OCI-LY7 (cell line): ENCODE measurements around the gene CHN1. TPM values are rescaled to one million over a fixed set of nuclear protein-coding genes. Genes with fewer than 3 reads are reported as not detected.

Experiments used
- BruUV-seq: library from RNA; stranded (reverse); fragments of 400-500 nt; replicated peaks from 2 replicates; lab custom pipeline; 2021; lab: Mats Ljungman, UMichigan
- CTCF ChIA-PET: fragments of 300-600 bp; sonication (Branson Sonifier 250); formaldehyde crosslinking; loops from one replicate; lab custom pipeline; 2022; ENCODE audit warnings: antibody characterized with exemption; ENCODE audit not compliant: unreplicated experiment; lab: Charles Lee
- POLR2A ChIA-PET: fragments of 300-600 bp; sonication (Branson Sonifier 250); formaldehyde crosslinking; loops from one replicate; lab custom pipeline; 2022; ENCODE audit warnings: antibody characterized with exemption; lab: Charles Lee
- DNase-seq: peaks from one replicate; pipeline ENCODE4 v3.0.0-alpha.2; 2015; ENCODE audit warnings: low spot score
- H2AFZ ChIP-seq: fragments of 200-600 bp; sonication (generic), shearing (Covaris generic); 2 replicates; pipeline ENCODE4 v1.6.1; 2014; ENCODE audit warnings: mild to moderate bottlenecking, antibody characterized with exemption, low read length, moderate library complexity
- H3K27ac ChIP-seq: fragments of 200-600 bp; sonication (generic); 2 replicates; pipeline ENCODE4 v1.5.1; 2014; ENCODE audit warnings: mixed run types, low read depth, mild to moderate bottlenecking, moderate library complexity, low read length, inconsistent platforms; ENCODE audit not compliant: poor library complexity, severe bottlenecking
- H3K36me3 ChIP-seq: fragments of 200-600 bp; sonication (generic); 2 replicates; pipeline ENCODE4 v1.6.1; 2014; ENCODE audit warnings: mild to moderate bottlenecking, antibody characterized with exemption, low read length, moderate library complexity, mixed read lengths; ENCODE audit not compliant: insufficient read depth
- H3K4me1 ChIP-seq: fragments of 200-600 bp; sonication (generic); 2 replicates; pipeline ENCODE4 v1.5.1; 2014; ENCODE audit warnings: mild to moderate bottlenecking, low read length; ENCODE audit not compliant: insufficient read depth, poor library complexity, severe bottlenecking
- H3K4me2 ChIP-seq: fragments of 200-600 bp; sonication (generic); 2 replicates; pipeline ENCODE4 v1.6.1; 2014; ENCODE audit warnings: mild to moderate bottlenecking, low read length
- H3K4me3 ChIP-seq: fragments of 200-600 bp; sonication (generic); 2 replicates; pipeline ENCODE4 v1.5.1; 2014; ENCODE audit warnings: mild to moderate bottlenecking, low read depth, low read length; ENCODE audit not compliant: poor library complexity, severe bottlenecking
- H3K79me2 ChIP-seq: fragments of 200-600 bp; sonication (generic); 2 replicates; pipeline ENCODE4 v1.6.1; 2016; ENCODE audit warnings: low read depth, mild to moderate bottlenecking, low read length, moderate library complexity, mixed read lengths; ENCODE audit not compliant: insufficient read depth
- H3K9me2 ChIP-seq: fragments of 200-600 bp; sonication (generic); 2 replicates; pipeline ENCODE4 v1.6.1; 2016; ENCODE audit warnings: mild to moderate bottlenecking, low read length, mixed read lengths; ENCODE audit not compliant: insufficient read depth
- H3K9me3 ChIP-seq: fragments of 200-600 bp; sonication (generic); 2 replicates; pipeline ENCODE4 v1.6.1; 2014; ENCODE audit warnings: mild to moderate bottlenecking, mixed run types, low read length, mixed read lengths
- H4K20me1 ChIP-seq: fragments of 200-600 bp; sonication (generic); 2 replicates; pipeline ENCODE4 v1.6.1; 2014; ENCODE audit warnings: mild to moderate bottlenecking, antibody characterized with exemption, low read length, moderate library complexity, mixed read lengths; ENCODE audit not compliant: insufficient read depth
- EZH2phosphoT487 ChIP-seq: fragments of 200-600 bp; sonication (generic); IDR thresholded peaks from 2 replicates; pipeline ENCODE4 v1.6.1; 2018; ENCODE audit warnings: low read depth, borderline replicate concordance, mild to moderate bottlenecking, mixed run types, antibody characterized with exemption, low read length, moderate library complexity, mixed read lengths
- intact Hi-C: fragments of 100-400 bp; cut with micrococcal nuclease; formaldehyde crosslinking; loops from one replicate; pipeline ENCODE4 v1.10.0; 2022; ENCODE audit not compliant: unreplicated experiment
- total RNA-seq, 2 experiments: library from RNA; depleted of rRNA in 1 of 2; stranded (reverse); fragments of >200 nt in 1 of 2; shearing (Covaris generic) in 1 of 2; gene quantifications; 2 replicates each; pipeline ENCODE4 v1.2.3, GENCODE V29; 2014 to 2022
- TF ChIP-seq, protein P1 (sequence below): fragments of 200-600 bp; sonication (generic); conservative IDR thresholded peaks from 2 replicates; pipeline ENCODE4 v1.5.1; 2014; ENCODE audit warnings: mild to moderate bottlenecking, antibody characterized with exemption, low read length, moderate library complexity, mixed read lengths

Gene CHN1
- total RNA-seq, 2 experiments from 2014 or later = 0.44 TPM; not detected in 1

DNA sequence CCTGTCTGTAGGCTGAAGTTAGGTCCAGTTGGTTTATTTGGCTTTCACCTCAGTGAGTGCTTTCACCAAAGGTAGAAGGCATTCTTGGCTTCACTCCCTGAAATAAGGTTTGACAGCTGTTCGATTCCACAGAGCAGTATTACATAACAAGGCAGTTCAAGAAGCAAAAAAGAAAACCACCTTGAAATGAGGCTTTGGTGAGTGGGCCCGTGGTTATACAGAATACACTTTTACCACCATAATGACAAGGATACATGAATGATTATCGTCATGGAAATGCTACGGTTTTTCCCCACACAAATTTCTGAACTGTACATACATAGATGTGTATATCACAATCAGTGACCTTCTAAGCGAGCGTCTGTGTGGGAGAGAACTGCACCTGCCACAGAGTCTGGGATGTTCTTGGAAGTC is 160.9 kb downstream of the CHN1 start:
- no peak overlapping the region for H3K4me3 ChIP-seq
- no peaks in the 10 kb centered on the region for H3K9me3 ChIP-seq
- CTCF ChIA-PET = no interaction called here
- no peak for TF ChIP-seq EZH2phosphoT487
- TF ChIP-seq, protein P1, sequence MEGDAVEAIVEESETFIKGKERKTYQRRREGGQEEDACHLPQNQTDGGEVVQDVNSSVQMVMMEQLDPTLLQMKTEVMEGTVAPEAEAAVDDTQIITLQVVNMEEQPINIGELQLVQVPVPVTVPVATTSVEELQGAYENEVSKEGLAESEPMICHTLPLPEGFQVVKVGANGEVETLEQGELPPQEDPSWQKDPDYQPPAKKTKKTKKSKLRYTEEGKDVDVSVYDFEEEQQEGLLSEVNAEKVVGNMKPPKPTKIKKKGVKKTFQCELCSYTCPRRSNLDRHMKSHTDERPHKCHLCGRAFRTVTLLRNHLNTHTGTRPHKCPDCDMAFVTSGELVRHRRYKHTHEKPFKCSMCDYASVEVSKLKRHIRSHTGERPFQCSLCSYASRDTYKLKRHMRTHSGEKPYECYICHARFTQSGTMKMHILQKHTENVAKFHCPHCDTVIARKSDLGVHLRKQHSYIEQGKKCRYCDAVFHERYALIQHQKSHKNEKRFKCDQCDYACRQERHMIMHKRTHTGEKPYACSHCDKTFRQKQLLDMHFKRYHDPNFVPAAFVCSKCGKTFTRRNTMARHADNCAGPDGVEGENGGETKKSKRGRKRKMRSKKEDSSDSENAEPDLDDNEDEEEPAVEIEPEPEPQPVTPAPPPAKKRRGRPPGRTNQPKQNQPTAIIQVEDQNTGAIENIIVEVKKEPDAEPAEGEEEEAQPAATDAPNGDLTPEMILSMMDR = no peak
- DNase-seq = no peak
- H3K4me1 ChIP-seq = no peaks in the 10 kb centered on the region
- no peaks in the 10 kb centered on the region for H4K20me1 ChIP-seq
- H3K9me2 ChIP-seq = no peaks in the 10 kb centered on the region
- no peak overlapping the region for H3K4me2 ChIP-seq
- POLR2A ChIA-PET = interaction anchor here (0.5 kb wide), 1 partner anchor 47 kb away, joined by 3 read pairs; no protein-coding TSS in a partner anchor
- intact Hi-C loops = no loop called here
- H3K36me3 ChIP-seq = no peaks in the 10 kb centered on the region
- BruUV-seq = no TSS peak
- no peaks in the 10 kb centered on the region for H3K79me2 ChIP-seq
- no peak overlapping the region for H3K27ac ChIP-seq
- H2AFZ ChIP-seq = no peak overlapping the region

DNA sequence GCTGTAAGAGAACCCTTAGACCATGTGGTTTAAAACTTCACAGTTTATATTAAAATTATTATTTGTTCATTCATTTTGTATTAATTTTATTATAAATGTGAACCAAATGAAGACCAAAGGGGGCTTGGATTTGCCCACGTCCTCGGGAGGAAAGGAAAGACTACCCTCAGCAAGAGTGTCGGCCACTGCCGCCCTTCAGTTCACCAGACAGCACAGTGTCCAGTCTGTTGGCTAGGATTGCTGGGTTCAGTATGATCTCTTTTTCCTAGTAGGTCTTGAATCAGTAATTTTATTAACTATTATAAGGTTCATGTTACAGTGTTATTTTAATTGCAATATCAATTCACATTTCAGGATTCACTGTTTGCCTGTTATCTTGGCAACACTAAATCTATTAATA is 162.7 kb downstream of the CHN1 start:
- Histone ChIP-seq H2AFZ (no peak overlapping the region), H3K9me2 (no peaks in the 10 kb centered on the region), H4K20me1 (no peaks in the 10 kb centered on the region), H3K9me3 (no peaks in the 10 kb centered on the region), H3K4me1 (no peaks in the 10 kb centered on the region), H3K27ac (no peak overlapping the region), H3K4me3 (no peak overlapping the region), H3K36me3 (no peaks in the 10 kb centered on the region), H3K4me2 (no peak overlapping the region), H3K79me2 (no peaks in the 10 kb centered on the region)
- TF ChIP-seq, protein P1 = no peak
- no peak for TF ChIP-seq EZH2phosphoT487
- DNase-seq = no peak
- CTCF ChIA-PET = no interaction called here
- intact Hi-C loops = no loop called here
- POLR2A ChIA-PET = no interaction called here
- BruUV-seq = no TSS peak

DNA sequence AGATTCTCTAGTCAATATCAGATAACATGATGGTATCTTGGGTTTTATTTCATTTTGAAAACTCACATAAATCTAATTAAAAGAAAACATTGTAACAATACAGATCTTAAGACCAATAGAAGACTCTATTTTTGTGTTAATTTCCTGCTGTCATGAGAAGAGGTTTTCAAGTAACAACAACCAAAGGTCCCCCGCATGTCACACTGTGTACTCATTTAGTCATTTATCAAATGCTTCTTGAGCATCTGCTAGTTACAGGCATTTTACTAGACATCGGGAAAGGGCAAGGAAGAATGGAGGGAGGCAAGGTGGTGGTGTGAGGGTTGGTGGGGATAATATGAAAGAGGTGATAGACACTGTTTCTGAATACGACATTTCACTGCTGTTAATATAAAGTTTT is 163.2 kb downstream of the CHN1 start:
- Histone ChIP-seq H3K9me3 (no peaks in the 10 kb centered on the region), H2AFZ (no peak overlapping the region), H3K79me2 (no peaks in the 10 kb centered on the region), H4K20me1 (no peaks in the 10 kb centered on the region), H3K36me3 (no peaks in the 10 kb centered on the region), H3K4me1 (no peaks in the 10 kb centered on the region), H3K4me2 (no peak overlapping the region), H3K27ac (no peak overlapping the region), H3K9me2 (no peaks in the 10 kb centered on the region), H3K4me3 (no peak overlapping the region)
- CTCF ChIA-PET = no interaction called here
- TF ChIP-seq, protein P1 = no peak
- TF ChIP-seq EZH2phosphoT487 = no peak
- intact Hi-C loops = no loop called here
- POLR2A ChIA-PET = no interaction called here
- DNase-seq = no peak
- BruUV-seq = no TSS peak
